ENCODE measurements around the gene NUBP2.

NUBP2 gene

GRCh38 chr16:1771188-1771863, 11.4 kb upstream of the NUBP2 start, which contains the start of gene NME3:
TSS of gene NME3 (minus strand) at chr16:1771543. CDS start at chr16:1771534, 9 bp downstream.
- WGBS, 2 donors (ENCODE audit: extremely low coverage in 2 of 2, insufficient read length in 2 of 2, insufficient replicate concordance in 1 of 2): no CpG with 5 or more reads among the region's 79 CpGs

GRCh38 chr16:1771864-1772361, 10.8 kb upstream of the NUBP2 start:
- peak overlapping the region; percentile 99 for H3K9ac ChIP-seq (ENCODE audit: low read depth, low read length, poor library complexity)
- peak overlapping the region; percentile 100 for H2AFZ ChIP-seq (ENCODE audit: low read length)
- no peaks in the 10 kb centered on the region for H3K27me3 ChIP-seq (ENCODE audit: control insufficient read depth in 3 of 3, insufficient read depth in 3 of 3, low read depth in 1 of 3, low read length in 3 of 3)
- peak overlapping the region; percentile 53 for H3K4ac ChIP-seq (ENCODE audit: low read length)
- H3K4me2 ChIP-seq (ENCODE audit: insufficient read depth, low read length, poor library complexity, severe bottlenecking): peak overlapping the region; percentile 98
- H2BK120ac ChIP-seq (ENCODE audit: low read depth, low read length): peak overlapping the region; percentile 67
- no peak overlapping the region for H2BK5ac ChIP-seq (ENCODE audit: low read length)
- H2AK5ac ChIP-seq (ENCODE audit: low read depth, low read length): peak overlapping the region; percentile 90
- H2BK12ac ChIP-seq (ENCODE audit: low read length): peak overlapping the region; percentile 30
- H3K23ac ChIP-seq (ENCODE audit: low read depth, low read length, poor library complexity): peak overlapping the region; percentile 99
- H3K4me1 ChIP-seq (ENCODE audit: control insufficient read depth in 2 of 2, insufficient read depth in 1 of 2, low read depth in 1 of 2, low read length in 2 of 2): peaks cover 12% of the 10 kb centered on the region in 2 donors
- no peak overlapping the region for H4K8ac ChIP-seq (ENCODE audit: low read depth, low read length)
- peak overlapping the region; percentile 24 for H2BK15ac ChIP-seq (ENCODE audit: low read length)
- H3K4me3 ChIP-seq (ENCODE audit: low read length in 2 of 2): peak overlapping the region; percentile 99
- peak overlapping the region; percentile 76 for H3K18ac ChIP-seq (ENCODE audit: low read length)
- H4K91ac ChIP-seq (ENCODE audit: low read depth, low read length, poor library complexity): no peak overlapping the region
- no CpG with 5 or more reads among the region's 22 CpGs for WGBS, 2 donors (ENCODE audit: extremely low coverage in 2 of 2, insufficient read length in 2 of 2, insufficient replicate concordance in 1 of 2)
- H3K79me1 ChIP-seq (ENCODE audit: low read depth, low read length): peaks cover 30% of the 10 kb centered on the region
- peak overlapping the region; percentile 56 for H3K14ac ChIP-seq (ENCODE audit: low read length)
- peak overlapping the region; percentile 26 for H3K27ac ChIP-seq (replicated peaks; ENCODE audit: low read length)
- DNase-seq (ENCODE audit: low spot score): peak; percentile 24
- H3K9me3 ChIP-seq (replicated peaks in 1 of 2; ENCODE audit: control insufficient read depth in 2 of 2, insufficient read depth in 1 of 2, low read depth in 1 of 2, low read length in 2 of 2): no peaks in the 10 kb centered on the region
- H3K36me3 ChIP-seq (replicated peaks in 1 of 2; ENCODE audit: control insufficient read depth in 2 of 2, insufficient read depth in 2 of 2, low read length in 2 of 2): peaks cover 28 to 65% of the 10 kb centered on the region in 2 donors

More at GRCh38 chr16:1771188-1771863, 11.4 kb upstream of the NUBP2 start, which contains the start of gene NME3:
- Histone ChIP-seq H2BK15ac (ENCODE audit: low read length) (peak within 1 kb of the TSS; percentile 24), H3K4ac (ENCODE audit: low read length) (peak within 1 kb of the TSS; percentile 53), H4K8ac (ENCODE audit: low read depth, low read length) (no peak within 1 kb of the TSS), H3K18ac (ENCODE audit: low read length) (peak within 1 kb of the TSS; percentile 93), H3K4me1 (ENCODE audit: control insufficient read depth in 2 of 2, insufficient read depth in 1 of 2, low read depth in 1 of 2, low read length in 2 of 2) (peaks cover 12% of the 10 kb centered on the region in 2 donors), H2BK5ac (ENCODE audit: low read length) (peak within 1 kb of the TSS; percentile 87), H3K23ac (ENCODE audit: low read depth, low read length, poor library complexity) (peak within 1 kb of the TSS; percentile 99), H3K14ac (ENCODE audit: low read length) (peak within 1 kb of the TSS; percentile 56), H2BK120ac (ENCODE audit: low read depth, low read length) (peak within 1 kb of the TSS; percentile 67), H3K9me3 (replicated peaks in 1 of 2; ENCODE audit: control insufficient read depth in 2 of 2, insufficient read depth in 1 of 2, low read depth in 1 of 2, low read length in 2 of 2) (no peaks in the 10 kb centered on the region), H2AK5ac (ENCODE audit: low read depth, low read length) (peak within 1 kb of the TSS; percentile 90), H3K4me3 (ENCODE audit: low read length in 2 of 2) (peak within 1 kb of the TSS; percentile 99), H3K79me1 (ENCODE audit: low read depth, low read length) (peaks cover 28% of the 10 kb centered on the region), H3K36me3 (replicated peaks in 1 of 2; ENCODE audit: control insufficient read depth in 2 of 2, insufficient read depth in 2 of 2, low read length in 2 of 2) (peaks cover 23 to 64% of the 10 kb centered on the region in 2 donors), H2BK12ac (ENCODE audit: low read length) (peak within 1 kb of the TSS; percentile 84), H3K4me2 (ENCODE audit: insufficient read depth, low read length, poor library complexity, severe bottlenecking) (peak within 1 kb of the TSS; percentile 98), H3K27me3 (ENCODE audit: control insufficient read depth in 3 of 3, insufficient read depth in 3 of 3, low read depth in 1 of 3, low read length in 3 of 3) (no peaks in the 10 kb centered on the region), H3K9ac (ENCODE audit: low read depth, low read length, poor library complexity) (peak within 1 kb of the TSS; percentile 99), H4K91ac (ENCODE audit: low read depth, low read length, poor library complexity) (no peak within 1 kb of the TSS), H3K27ac (replicated peaks; ENCODE audit: low read length) (peak within 1 kb of the TSS; percentile 26), H2AFZ (ENCODE audit: low read length) (peak within 1 kb of the TSS; percentile 100)
- DNase-seq (ENCODE audit: low spot score): peak; percentile 48

GRCh38 chr16:1772362-1772907, 10.3 kb upstream of the NUBP2 start, which contains the start of gene EME2:
TSS of gene EME2 (plus strand) at chr16:1772810. CDS start at chr16:1773228, 418 bp downstream.
- no peaks in the 10 kb centered on the region for H3K27me3 ChIP-seq (ENCODE audit: control insufficient read depth in 3 of 3, insufficient read depth in 3 of 3, low read depth in 1 of 3, low read length in 3 of 3)
- H3K9me3 ChIP-seq (replicated peaks in 1 of 2; ENCODE audit: control insufficient read depth in 2 of 2, insufficient read depth in 1 of 2, low read depth in 1 of 2, low read length in 2 of 2): no peaks in the 10 kb centered on the region
- H2BK12ac ChIP-seq (ENCODE audit: low read length): peak within 1 kb of the TSS; percentile 84
- H4K91ac ChIP-seq (ENCODE audit: low read depth, low read length, poor library complexity): no peak within 1 kb of the TSS
- peak within 1 kb of the TSS; percentile 99 for H3K23ac ChIP-seq (ENCODE audit: low read depth, low read length, poor library complexity)
- peaks cover 31% of the 10 kb centered on the region for H3K79me1 ChIP-seq (ENCODE audit: low read depth, low read length)
- peak within 1 kb of the TSS; percentile 99 for H3K4ac ChIP-seq (ENCODE audit: low read length)
- H3K27ac ChIP-seq (replicated peaks; ENCODE audit: low read length): peak within 1 kb of the TSS; percentile 92
- peak within 1 kb of the TSS; percentile 98 for H3K18ac ChIP-seq (ENCODE audit: low read length)
- H3K4me1 ChIP-seq (ENCODE audit: control insufficient read depth in 2 of 2, insufficient read depth in 1 of 2, low read depth in 1 of 2, low read length in 2 of 2): peaks cover 12% of the 10 kb centered on the region in 2 donors
- WGBS, 2 donors (ENCODE audit: extremely low coverage in 2 of 2, insufficient read length in 2 of 2, insufficient replicate concordance in 1 of 2): no CpG with 5 or more reads among the region's 53 CpGs
- peak within 1 kb of the TSS; percentile 98 for H2AK5ac ChIP-seq (ENCODE audit: low read depth, low read length)
- peak within 1 kb of the TSS; percentile 65 for H4K8ac ChIP-seq (ENCODE audit: low read depth, low read length)
- peak; percentile 14 for DNase-seq (ENCODE audit: low spot score)
- H3K4me3 ChIP-seq (ENCODE audit: low read length in 2 of 2): peak within 1 kb of the TSS; percentile 99
- peaks cover 31 to 65% of the 10 kb centered on the region in 2 donors for H3K36me3 ChIP-seq (replicated peaks in 1 of 2; ENCODE audit: control insufficient read depth in 2 of 2, insufficient read depth in 2 of 2, low read length in 2 of 2)
- peak within 1 kb of the TSS; percentile 98 for H3K4me2 ChIP-seq (ENCODE audit: insufficient read depth, low read length, poor library complexity, severe bottlenecking)
- peak within 1 kb of the TSS; percentile 94 for H2BK5ac ChIP-seq (ENCODE audit: low read length)
- peak within 1 kb of the TSS; percentile 99 for H3K9ac ChIP-seq (ENCODE audit: low read depth, low read length, poor library complexity)
- H2AFZ ChIP-seq (ENCODE audit: low read length): peak within 1 kb of the TSS; percentile 100
- peak within 1 kb of the TSS; percentile 97 for H2BK15ac ChIP-seq (ENCODE audit: low read length)
- peak within 1 kb of the TSS; percentile 91 for H3K14ac ChIP-seq (ENCODE audit: low read length)
- peak within 1 kb of the TSS; percentile 67 for H2BK120ac ChIP-seq (ENCODE audit: low read depth, low read length)
